HG03558 (cell line): Measurements from ENCODE around the gene TBC1D19.

Source experiments
- ATAC-seq: cut with Tn5 transposase; IDR thresholded peaks from one replicate; pipeline ENCODE4 v1.9.1; 2021; ENCODE audit warnings: moderate number of reproducible peaks; ENCODE audit not compliant: unreplicated experiment; ENCODE audit errors: extremely low read depth

The TBC1D19 gene

DNA sequence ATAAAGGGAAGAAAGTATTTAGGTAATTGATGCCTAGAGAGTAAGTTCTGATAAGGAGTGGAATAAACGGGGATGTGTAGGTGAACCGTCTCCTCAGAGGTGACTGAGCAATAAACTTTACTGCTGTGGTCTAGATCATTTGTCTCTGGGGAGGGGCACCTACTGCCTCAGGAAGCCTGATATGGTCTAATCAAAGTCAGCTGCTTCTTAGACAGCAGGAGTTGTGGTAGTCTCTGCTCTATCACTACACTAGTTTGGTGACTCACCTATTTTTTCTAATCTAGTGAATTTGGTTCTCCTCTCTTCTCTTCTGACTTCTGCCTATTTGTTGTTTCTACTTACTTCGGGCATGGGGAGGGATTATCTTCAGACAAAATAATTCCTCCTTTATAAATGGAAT is 181.6 kb downstream of the TBC1D19 start:
- no peak for ATAC-seq

- no peak for ATAC-seq
Observed at GRCh38 chr4:26766141-26766540, 182.3 kb downstream of the TBC1D19 start.

- no peak for ATAC-seq
Observed at GRCh38 chr4:26772096-26772873, 188.4 kb downstream of the TBC1D19 start.

GRCh38 chr4:26779224-26779623 is 195.3 kb downstream of the TBC1D19 start:
- no peak for ATAC-seq

DNA sequence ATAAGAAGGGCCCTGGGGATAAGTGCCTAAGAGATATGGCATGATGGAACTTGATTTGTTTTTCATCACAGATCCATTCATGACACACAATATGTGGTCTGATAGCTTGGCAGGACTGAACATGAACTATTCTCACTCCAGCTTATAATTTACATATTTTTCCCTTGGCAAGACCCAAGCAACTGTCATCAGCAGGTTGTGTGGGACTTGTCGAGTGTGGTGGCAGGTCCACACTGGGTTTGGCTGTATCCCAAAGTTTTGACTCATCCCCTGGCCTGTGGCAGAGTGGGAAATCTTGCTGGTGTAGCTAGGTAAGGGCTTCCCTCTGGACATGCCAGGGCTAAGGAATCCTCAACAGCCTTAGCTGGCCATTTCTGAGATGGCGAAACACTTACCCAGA is 195.8 kb downstream of the TBC1D19 start:
- no peak for ATAC-seq

DNA sequence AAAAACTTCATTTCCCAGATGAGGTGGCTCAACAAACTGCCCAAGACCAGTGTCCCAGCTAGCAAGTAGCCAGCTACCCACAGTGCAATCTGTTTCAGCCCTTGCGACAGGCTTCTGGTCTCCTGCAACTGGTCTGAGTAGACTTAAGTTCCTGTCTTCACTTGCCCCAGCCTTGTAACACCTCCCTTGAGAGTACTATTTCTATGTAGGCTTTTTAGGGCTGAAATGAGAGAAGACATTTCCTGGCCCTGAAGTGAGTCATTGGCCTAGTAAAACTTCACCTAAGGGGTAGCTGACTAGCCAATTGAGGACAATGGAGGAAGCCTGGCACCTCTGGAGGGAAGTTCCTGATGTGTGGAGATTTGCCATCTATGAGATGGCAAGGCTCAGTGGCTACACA is 196.7 kb downstream of the TBC1D19 start:
- ATAC-seq: peak; percentile 81

DNA sequence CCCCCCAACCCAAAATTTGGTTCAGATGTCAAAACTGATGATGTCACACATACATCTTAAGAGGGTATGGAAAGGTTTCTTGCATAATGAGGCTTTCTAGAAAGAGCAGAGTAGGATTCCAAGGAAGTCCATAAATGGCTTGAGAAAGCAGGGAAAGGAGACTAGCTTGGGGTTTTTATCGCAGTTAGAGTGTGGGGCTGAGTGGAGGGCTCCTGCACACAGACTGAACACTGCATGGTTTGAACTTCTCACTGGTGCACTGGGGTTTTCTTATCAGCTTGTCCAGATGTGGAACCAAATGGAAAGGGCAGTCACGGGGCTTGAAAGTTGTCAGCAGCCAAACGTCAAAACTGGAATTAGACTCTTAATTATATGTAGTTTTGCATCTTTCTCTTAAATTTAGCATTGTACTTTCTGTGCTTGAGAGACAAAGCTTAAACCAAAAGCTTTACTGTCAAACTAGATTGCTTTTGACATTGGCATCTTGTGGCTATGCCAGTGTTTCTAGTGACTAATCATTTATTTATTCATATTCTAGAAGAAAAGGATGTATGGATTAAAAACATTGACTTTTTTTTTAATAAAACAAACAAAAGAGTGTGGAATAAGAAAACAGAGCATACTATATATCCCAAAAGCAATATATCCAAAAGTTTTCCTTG is 198.4 kb downstream of the TBC1D19 start:
- no peak for ATAC-seq

GRCh38 chr4:26782830-26783202 is 198.9 kb downstream of the TBC1D19 start:
- ATAC-seq: no peak

- no peak for ATAC-seq
Observed at GRCh38 chr4:26784207-26784865, 200.5 kb downstream of the TBC1D19 start.

- ATAC-seq: no peak
Observed at GRCh38 chr4:26785312-26785711, 201.4 kb downstream of the TBC1D19 start.

DNA sequence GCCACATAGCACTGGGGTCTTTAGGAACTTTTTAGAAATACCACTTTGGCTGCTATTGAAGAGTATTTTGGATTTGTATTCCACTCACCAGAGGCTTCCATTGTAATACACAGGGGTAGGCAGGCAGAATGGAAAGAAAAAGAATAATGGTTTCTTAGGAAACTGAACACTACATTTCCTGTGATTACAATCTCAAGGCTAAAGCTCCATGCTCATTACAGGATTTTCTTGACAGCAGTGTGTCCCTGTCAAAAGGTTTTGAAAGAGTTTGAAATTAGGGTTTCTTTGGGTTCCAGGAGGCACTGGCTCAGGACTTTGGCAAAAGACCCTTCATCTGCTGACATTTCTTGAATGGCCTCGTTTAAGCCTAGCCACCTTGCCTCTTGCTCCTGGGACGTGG is 201.9 kb downstream of the TBC1D19 start:
- ATAC-seq: no peak

GRCh38 chr4:26786916-26787315 is 203.0 kb downstream of the TBC1D19 start:
- no peak for ATAC-seq

DNA sequence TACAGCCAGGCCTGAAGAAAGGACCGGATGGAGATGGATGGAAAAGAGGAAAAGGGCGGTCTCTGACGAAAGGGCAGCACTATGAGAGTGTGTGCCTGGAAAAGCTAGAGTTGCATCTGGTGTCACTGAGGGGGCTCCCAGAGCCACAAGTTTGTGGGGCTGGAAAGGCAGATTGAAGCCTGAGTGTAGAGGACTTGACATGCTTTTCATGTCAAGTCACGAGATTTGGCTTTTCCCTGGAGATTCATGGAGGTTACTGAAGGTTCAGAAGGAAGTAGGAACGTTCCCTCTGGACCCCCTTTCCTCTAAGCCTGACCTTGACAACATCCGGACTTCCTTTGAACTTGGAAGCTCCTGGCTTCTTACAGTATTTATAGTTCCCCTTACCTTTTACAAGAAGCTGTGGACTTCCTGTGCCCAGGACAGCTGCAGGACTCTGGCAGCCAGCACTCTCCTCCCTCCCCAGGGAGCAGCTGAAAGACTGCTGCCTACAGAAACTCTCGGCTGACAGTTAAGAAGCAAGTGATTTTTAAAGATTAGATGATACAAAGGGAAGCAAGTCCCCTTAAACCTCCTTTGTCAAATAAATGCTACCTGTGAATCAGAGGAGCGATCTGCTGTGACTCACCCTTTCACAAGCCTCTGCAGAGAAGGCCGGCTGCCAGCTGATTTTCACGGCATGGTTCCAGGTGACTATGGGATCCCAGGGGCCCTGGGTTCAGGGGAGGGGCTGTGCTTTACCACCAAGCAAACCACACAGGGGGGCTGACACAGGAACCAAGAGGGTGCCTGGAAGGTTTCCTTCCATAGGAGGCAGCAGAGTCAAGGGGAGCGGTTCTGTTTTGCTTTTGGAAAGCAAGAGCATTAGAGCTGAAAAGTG is 203.8 kb downstream of the TBC1D19 start:
- ATAC-seq: no peak

DNA sequence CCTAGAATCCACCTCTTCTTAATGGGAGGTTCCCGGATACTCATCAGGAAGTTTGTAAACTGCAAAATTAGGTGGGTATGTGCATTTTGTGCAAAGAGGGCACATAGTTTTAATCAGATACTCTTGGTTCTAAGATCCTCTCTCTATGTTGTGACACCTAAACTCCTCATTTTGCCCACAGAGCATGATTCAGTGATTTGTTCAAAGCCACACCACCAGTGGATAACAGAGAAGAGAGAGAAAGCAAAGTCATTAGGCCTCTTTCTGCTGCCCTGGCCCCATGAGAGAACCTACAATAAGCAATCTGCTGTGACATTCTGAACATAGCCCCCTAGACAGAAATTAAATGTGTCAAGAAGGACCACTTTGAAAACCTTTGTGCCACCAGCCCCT is 204.5 kb downstream of the TBC1D19 start:
- ATAC-seq: no peak

GRCh38 chr4:26789208-26789607 is 205.3 kb downstream of the TBC1D19 start:
- no peak for ATAC-seq

- no peak for ATAC-seq
Observed at GRCh38 chr4:26791346-26791745, 207.5 kb downstream of the TBC1D19 start.

DNA sequence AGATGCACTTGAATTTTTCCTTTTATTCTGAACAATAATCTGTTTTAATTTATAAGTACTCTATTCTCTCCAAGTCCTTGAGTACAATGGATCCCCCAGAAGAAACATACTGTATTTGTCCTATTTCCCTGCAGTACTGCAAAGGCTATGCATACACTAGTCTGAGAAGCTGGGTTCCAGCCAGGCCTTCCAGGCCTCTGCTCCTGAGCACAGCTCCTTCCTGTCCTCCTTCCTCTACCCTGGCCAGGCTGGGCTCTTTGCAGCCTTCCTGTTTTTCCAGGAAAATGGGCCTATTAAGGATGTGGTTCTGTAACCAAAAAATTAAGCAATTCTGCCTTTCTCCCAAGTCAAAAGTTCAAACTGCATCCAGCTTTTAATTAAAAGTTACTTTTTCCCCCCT is 208.8 kb downstream of the TBC1D19 start:
- ATAC-seq: no peak

DNA sequence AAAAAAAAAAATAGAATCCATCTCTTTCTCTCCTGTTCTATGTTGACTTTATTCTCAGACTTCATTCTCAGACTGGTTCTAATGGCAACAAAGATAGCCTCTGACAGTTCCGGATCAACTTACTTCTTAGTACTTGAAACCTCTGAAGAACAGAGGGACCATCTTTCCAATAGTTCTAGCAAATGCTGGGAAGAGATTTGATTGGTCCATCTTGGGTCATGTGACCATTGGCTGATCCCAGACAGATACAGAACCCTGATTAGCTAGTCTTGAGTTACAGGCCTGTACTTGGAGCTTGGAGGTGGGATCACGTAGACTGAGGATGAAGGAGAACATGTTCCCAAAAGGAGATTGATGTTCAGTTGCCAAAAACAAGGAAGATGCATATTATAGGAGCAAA is 209.9 kb downstream of the TBC1D19 start:
- ATAC-seq: no peak

GRCh38 chr4:26796081-26796480 is 212.2 kb downstream of the TBC1D19 start:
- no peak for ATAC-seq

DNA sequence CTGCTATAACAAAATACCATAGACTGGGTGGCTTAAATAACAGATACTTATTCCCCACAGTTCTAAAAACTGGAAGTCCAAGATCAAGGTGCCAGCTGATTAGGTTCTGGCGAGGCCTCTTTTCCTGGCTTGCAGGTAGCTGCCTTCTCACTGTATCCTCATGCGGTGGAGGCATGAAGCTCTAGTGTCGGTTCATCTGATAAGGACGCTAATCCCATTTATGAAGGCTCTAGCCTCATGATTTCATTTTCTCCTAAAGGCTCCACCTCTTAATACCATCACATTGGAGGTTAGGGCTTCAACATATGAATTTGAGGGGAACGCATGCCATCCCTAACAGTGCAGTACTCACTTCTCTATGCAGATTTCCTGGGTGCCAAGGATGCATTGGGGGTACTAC is 218.9 kb downstream of the TBC1D19 start:
- no peak for ATAC-seq
